Nephron progenitor cell (in vitro differentiated cells): ENCODE results near the gene SUPT20H.

Source experiments
- DNase-seq: peaks from one replicate; pipeline ENCODE4 v3.0.0; 2021
- H3K27ac Mint-ChIP-seq: 2 replicates; pipeline ENCODE4 v1.8.0; 2021; ENCODE audit warnings: mild to moderate bottlenecking, moderate library complexity, mixed read lengths
- H3K27me3 Mint-ChIP-seq: 2 replicates; pipeline ENCODE4 v1.8.0; 2021; ENCODE audit warnings: mild to moderate bottlenecking, low read depth, mixed read lengths; ENCODE audit not compliant: poor library complexity
- H3K36me3 Mint-ChIP-seq: 2 replicates; pipeline ENCODE4 v1.8.0; 2021; ENCODE audit warnings: low read depth, mixed read lengths
- H3K4me1 Mint-ChIP-seq: 2 replicates; pipeline ENCODE4 v1.8.0; 2021; ENCODE audit warnings: mixed read lengths
- H3K4me3 Mint-ChIP-seq: 2 replicates; pipeline ENCODE4 v1.8.0; 2021; ENCODE audit warnings: mild to moderate bottlenecking, moderate library complexity, mixed read lengths
- H3K9me3 Mint-ChIP-seq: 2 replicates; pipeline ENCODE4 v1.8.0; 2021; ENCODE audit warnings: mild to moderate bottlenecking, moderate library complexity, mixed read lengths
- CTCF ChIP-seq: fragments of 200-600 bp; sonication (generic); IDR thresholded peaks from 2 replicates; pipeline ENCODE4 v1.5.0; 2021; ENCODE audit warnings: antibody characterized with exemption

Gene SUPT20H

GRCh38 chr13:37049810-37050209, 9.7 kb downstream of the SUPT20H start:
- no peak for TF ChIP-seq CTCF
- Mint-ChIP-seq H3K27ac (no peak overlapping the region), H3K4me3 (no peak overlapping the region)

GRCh38 chr13:37047846-37048245, 11.6 kb downstream of the SUPT20H start:
- Mint-ChIP-seq H3K4me1 (peaks cover 5% of the 10 kb centered on the region), H3K27ac (no peak overlapping the region), H3K4me3 (no peak overlapping the region), H3K27me3 (no peaks in the 10 kb centered on the region), H3K9me3 (peaks cover 4% of the 10 kb centered on the region), H3K36me3 (peaks cover 36% of the 10 kb centered on the region)
- no peak for TF ChIP-seq CTCF
- no peak for DNase-seq

More at GRCh38 chr13:37049810-37050209, 9.7 kb downstream of the SUPT20H start:
- H3K9me3 Mint-ChIP-seq, result peaks cover 21% of the 10 kb centered on the region
- no peaks in the 10 kb centered on the region for H3K27me3 Mint-ChIP-seq
- peaks cover 44% of the 10 kb centered on the region for H3K36me3 Mint-ChIP-seq
- peaks cover 5% of the 10 kb centered on the region for H3K4me1 Mint-ChIP-seq
- DNase-seq, result no peak

- H3K4me3 Mint-ChIP-seq, result no peak overlapping the region
- no peak overlapping the region for H3K27ac Mint-ChIP-seq
- TF ChIP-seq CTCF, result no peak
- peaks cover 5% of the 10 kb centered on the region for H3K4me1 Mint-ChIP-seq
- H3K9me3 Mint-ChIP-seq, result no peaks in the 10 kb centered on the region
- DNase-seq, result no peak
- H3K36me3 Mint-ChIP-seq, result peaks cover 36% of the 10 kb centered on the region
- no peaks in the 10 kb centered on the region for H3K27me3 Mint-ChIP-seq
Observed at GRCh38 chr13:37047032-37047431, 12.5 kb downstream of the SUPT20H start.

- Mint-ChIP-seq H3K9me3 (no peaks in the 10 kb centered on the region), H3K4me1 (peaks cover 5% of the 10 kb centered on the region), H3K27me3 (no peaks in the 10 kb centered on the region), H3K36me3 (peaks cover 31% of the 10 kb centered on the region), H3K27ac (no peak overlapping the region), H3K4me3 (no peak overlapping the region)
- DNase-seq, result no peak
- no peak for TF ChIP-seq CTCF
Observed at GRCh38 chr13:37046062-37046461, 13.4 kb downstream of the SUPT20H start.

- Mint-ChIP-seq H3K27ac (no peak overlapping the region), H3K4me3 (no peak overlapping the region), H3K36me3 (peaks cover 66% of the 10 kb centered on the region), H3K9me3 (peaks cover 2% of the 10 kb centered on the region), H3K27me3 (no peaks in the 10 kb centered on the region), H3K4me1 (no peaks in the 10 kb centered on the region)
- no peak for DNase-seq
- TF ChIP-seq CTCF, result no peak
Observed at GRCh38 chr13:37040789-37041188, 18.7 kb downstream of the SUPT20H start.

GRCh38 chr13:37039896-37040295, 19.6 kb downstream of the SUPT20H start:
- H3K4me3 Mint-ChIP-seq, result no peak overlapping the region
- H3K4me1 Mint-ChIP-seq, result no peaks in the 10 kb centered on the region
- DNase-seq, result no peak
- peaks cover 75% of the 10 kb centered on the region for H3K36me3 Mint-ChIP-seq
- no peak overlapping the region for H3K27ac Mint-ChIP-seq
- TF ChIP-seq CTCF, result no peak
- peaks cover 8% of the 10 kb centered on the region for H3K9me3 Mint-ChIP-seq
- no peaks in the 10 kb centered on the region for H3K27me3 Mint-ChIP-seq
